Hematopoietic multipotent progenitor cell treated with erythropoietin and hydrocortisone succinate and interleukin-3 and kit ligand, for 15 days (in vitro differentiated cells): Measurements from ENCODE around the gene MBD3.
A peak's percentile ranks its signal among the peaks of the same experiment; 100 is the strongest.

Experiments
- DNase-seq: peaks from one replicate; pipeline ENCODE4 v3.0.0-alpha.2; 2015; ENCODE audit warnings: low spot score

The MBD3 gene

GRCh38 chr19:1619094-1619439 is 26.4 kb upstream of the MBD3 start:
- no peak for DNase-seq

GRCh38 chr19:1618157-1619093 is 25.8 kb upstream of the MBD3 start:
- DNase-seq = peak; percentile 72

- DNase-seq = no peak
These were observed 24.2 kb upstream of the MBD3 start for GRCh38 chr19:1616875-1617274.

- no peak for DNase-seq
These were observed 23.7 kb upstream of the MBD3 start for GRCh38 chr19:1616396-1616795.

- DNase-seq = no peak
These were observed 22.6 kb upstream of the MBD3 start for GRCh38 chr19:1615156-1615765.

- no peak for DNase-seq
These were observed 21.3 kb upstream of the MBD3 start for GRCh38 chr19:1613808-1614570.

GRCh38 chr19:1613146-1613545 is 20.5 kb upstream of the MBD3 start:
- DNase-seq = no peak

- DNase-seq = no peak
These were observed 19.7 kb upstream of the MBD3 start for GRCh38 chr19:1612114-1613086.

GRCh38 chr19:1611353-1611752 is 18.7 kb upstream of the MBD3 start:
- no peak for DNase-seq

- no peak for DNase-seq
These were observed 17.9 kb upstream of the MBD3 start for GRCh38 chr19:1610579-1610978.

- no peak for DNase-seq
These were observed 17.2 kb upstream of the MBD3 start for GRCh38 chr19:1609680-1610474.

GRCh38 chr19:1609103-1609396 is 16.4 kb upstream of the MBD3 start:
- DNase-seq = no peak

GRCh38 chr19:1608359-1609102 is 15.9 kb upstream of the MBD3 start:
- DNase-seq = no peak

GRCh38 chr19:1606138-1606651 is 13.5 kb upstream of the MBD3 start:
- no peak for DNase-seq

- peak; percentile 96 for DNase-seq
These were observed 12.8 kb upstream of the MBD3 start, which contains the start of gene UQCR11 for GRCh38 chr19:1605236-1606137. Gene UQCR11, minus strand, starts transcription at chr19:1605462. Its CDS starts 53 bp downstream, at chr19:1605409.

GRCh38 chr19:1602091-1602707 is 9.5 kb upstream of the MBD3 start:
- no peak for DNase-seq

- peak; percentile 90 for DNase-seq
These were observed 9.0 kb upstream of the MBD3 start for GRCh38 chr19:1601613-1602064.

- DNase-seq = no peak
These were observed 6.8 kb upstream of the MBD3 start for GRCh38 chr19:1599460-1599846.
